ENCODE data around the gene CERS6. TPM values are rescaled to one million over a fixed set of nuclear protein-coding genes. Genes with fewer than 3 reads are reported as not detected.

Gene CERS6
- total and polyA plus RNA-seq, 2 of the 8 experiments (the other 6 are each of a cell fraction or from before 2014, with no cell fraction given): 6.8 to 28.2 TPM

DNA sequence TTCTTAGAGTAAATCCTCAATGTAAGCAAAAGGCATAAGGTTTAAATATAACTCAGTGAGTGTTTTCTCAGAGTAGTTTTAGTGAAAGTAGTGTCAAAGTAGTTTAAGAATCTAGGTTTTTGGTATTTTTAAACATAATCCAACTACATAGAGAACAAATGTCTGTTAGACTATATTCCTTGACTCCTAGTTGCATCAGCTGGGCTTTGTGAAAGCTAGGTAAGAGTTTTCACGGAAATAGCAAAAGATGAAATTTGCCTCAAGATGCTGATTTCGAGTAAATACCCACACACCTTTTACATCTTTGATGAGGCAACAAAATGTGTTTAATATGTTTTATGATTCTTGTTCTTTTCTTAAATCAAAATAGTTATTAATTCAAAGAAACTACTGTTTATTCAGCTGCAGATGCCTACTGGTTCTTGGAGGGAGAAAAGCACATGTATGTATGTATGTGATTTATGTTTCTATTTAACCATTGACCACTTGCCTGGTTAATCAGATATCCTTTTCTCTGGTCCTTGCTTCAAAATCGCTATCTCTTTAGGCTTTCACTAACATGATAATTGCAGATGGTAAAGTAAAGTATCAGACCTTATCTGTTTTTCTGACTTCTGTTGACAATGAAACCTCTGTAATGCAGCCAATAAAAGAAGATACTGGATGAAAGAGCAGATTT is 229.0 kb downstream of the CERS6 start:
- no peaks in the 10 kb centered on the region for H3K27me3 ChIP-seq (replicated peaks in 1 of 4; ENCODE audit: control insufficient read depth in 3 of 4, extremely low read depth in 1 of 4, insufficient read depth in 3 of 4, low read length in 3 of 4)
- CTCF ChIA-PET (ENCODE audit: partially characterized antibody): interaction anchor here (0.7 to 1.7 kb wide), 5 partner anchors 10 to 565 kb away, joined by 3 to 5 read pairs (median 4); no protein-coding TSS in a partner anchor
- H3K14ac ChIP-seq (ENCODE audit: insufficient read length): no peak overlapping the region
- H2BK5ac ChIP-seq (ENCODE audit: low read depth, low read length): no peak overlapping the region
- H4K20me1 ChIP-seq (replicated peaks in 1 of 2; ENCODE audit: control insufficient read depth in 1 of 2, insufficient read depth in 2 of 2, low read length in 2 of 2): no peaks in the 10 kb centered on the region
- H2BK20ac ChIP-seq (ENCODE audit: low read length): no peak overlapping the region
- H4K91ac ChIP-seq (replicated peaks; ENCODE audit: insufficient read length, low read length): no peak overlapping the region
- WGBS, 2 experiments (ENCODE audit: extremely low coverage in 1 of 2, insufficient coverage in 1 of 2, insufficient read length in 1 of 2, insufficient replicate concordance in 2 of 2, low coverage in 1 of 2, low lambda C conversion rate in 2 of 2, missing lambda C conversion rate in 1 of 2): 90% methylated on average over 3 of the region's 3 CpGs; no CpG with 5 or more reads in 1 of the 2 experiments
- H3K9me3 ChIP-seq (ENCODE audit: insufficient read depth in 2 of 2, low read depth in 1 of 2, low read length in 1 of 2): no peaks in the 10 kb centered on the region
- H2AK5ac ChIP-seq (ENCODE audit: low read depth, low read length): no peak overlapping the region
- DNase-seq (ENCODE audit: low read depth in 1 of 2, low spot score in 2 of 2) (no peak), FAIRE-seq (no peak)
- no peak overlapping the region for H3K56ac ChIP-seq (replicated peaks; ENCODE audit: insufficient read length, low read depth, low read length)
- H3K4me3 ChIP-seq (ENCODE audit: extremely low read depth in 1 of 4, insufficient read depth in 2 of 4, low read depth in 3 of 4, low read length in 4 of 4): no peak overlapping the region
- no peak overlapping the region for H2BK120ac ChIP-seq (replicated peaks; ENCODE audit: low read depth, low read length)
- POLR2A ChIA-PET (ENCODE audit: partially characterized antibody): interaction anchor here (1.6 kb wide), 1 partner anchor 10 kb away, joined by 3 read pairs; no protein-coding TSS in a partner anchor
- no peak overlapping the region for H2BK12ac ChIP-seq (ENCODE audit: low read depth, low read length)
- no peak overlapping the region for H3K4me2 ChIP-seq (ENCODE audit: insufficient read depth in 1 of 2, low read depth in 2 of 2, low read length in 2 of 2)
- H3K18ac ChIP-seq (ENCODE audit: extremely low read depth, low read length): no peak overlapping the region
- H4K8ac ChIP-seq (ENCODE audit: extremely low read depth, insufficient read depth, low read length): no peak overlapping the region
- peaks cover 0 to 5% (median 0%) of the 10 kb centered on the region in 4 experiments; a peak in 2 of 7 replicates for H3K4me1 ChIP-seq (replicated peaks in 1 of 4; ENCODE audit: control insufficient read depth in 3 of 4, insufficient read depth in 4 of 4, low read length in 3 of 4)
- H2BK15ac ChIP-seq (ENCODE audit: low read length): no peak overlapping the region
- no peak overlapping the region for H3K27ac ChIP-seq (ENCODE audit: low read depth, low read length)
- no peaks in the 10 kb centered on the region for H3K23me2 ChIP-seq (ENCODE audit: low read depth, low read length)
- H3K79me2 ChIP-seq (ENCODE audit: control insufficient read depth in 1 of 2, insufficient read depth in 2 of 2, low read length in 2 of 2): no peaks in the 10 kb centered on the region
- H3K9ac ChIP-seq (replicated peaks in 1 of 4; ENCODE audit: extremely low read depth in 1 of 4, low read depth in 3 of 4, low read length in 3 of 4): no peak overlapping the region
- no peak overlapping the region for H3K4ac ChIP-seq (replicated peaks; ENCODE audit: insufficient read length, low read depth, low read length)
- no peak overlapping the region for H4K5ac ChIP-seq (ENCODE audit: insufficient read length, low read depth, low read length)
- no peaks in the 10 kb centered on the region for H3K36me3 ChIP-seq (ENCODE audit: control insufficient read depth in 2 of 4, insufficient read depth in 4 of 4, low read length in 3 of 4)
- H3K23ac ChIP-seq (ENCODE audit: insufficient read length): no peak overlapping the region
- H2AFZ ChIP-seq (ENCODE audit: low read length): no peak overlapping the region
- no peaks in the 10 kb centered on the region; the same call in 1 of the 2 replicates for H3K79me1 ChIP-seq (ENCODE audit: low read depth, low read length)
